Activated naive CD4-positive, alpha-beta T cell treated with Interleukin-2 at 50 U/mL for 16 hours (primary cell): ENCODE measurements around the gene PTCH2.
A peak's percentile ranks its signal among the peaks of the same experiment; 100 is the strongest.

Experiments
- DNase-seq: peaks from one replicate; pipeline ENCODE4 v3.0.0-alpha.2; 2020

PTCH2 gene, protein sequence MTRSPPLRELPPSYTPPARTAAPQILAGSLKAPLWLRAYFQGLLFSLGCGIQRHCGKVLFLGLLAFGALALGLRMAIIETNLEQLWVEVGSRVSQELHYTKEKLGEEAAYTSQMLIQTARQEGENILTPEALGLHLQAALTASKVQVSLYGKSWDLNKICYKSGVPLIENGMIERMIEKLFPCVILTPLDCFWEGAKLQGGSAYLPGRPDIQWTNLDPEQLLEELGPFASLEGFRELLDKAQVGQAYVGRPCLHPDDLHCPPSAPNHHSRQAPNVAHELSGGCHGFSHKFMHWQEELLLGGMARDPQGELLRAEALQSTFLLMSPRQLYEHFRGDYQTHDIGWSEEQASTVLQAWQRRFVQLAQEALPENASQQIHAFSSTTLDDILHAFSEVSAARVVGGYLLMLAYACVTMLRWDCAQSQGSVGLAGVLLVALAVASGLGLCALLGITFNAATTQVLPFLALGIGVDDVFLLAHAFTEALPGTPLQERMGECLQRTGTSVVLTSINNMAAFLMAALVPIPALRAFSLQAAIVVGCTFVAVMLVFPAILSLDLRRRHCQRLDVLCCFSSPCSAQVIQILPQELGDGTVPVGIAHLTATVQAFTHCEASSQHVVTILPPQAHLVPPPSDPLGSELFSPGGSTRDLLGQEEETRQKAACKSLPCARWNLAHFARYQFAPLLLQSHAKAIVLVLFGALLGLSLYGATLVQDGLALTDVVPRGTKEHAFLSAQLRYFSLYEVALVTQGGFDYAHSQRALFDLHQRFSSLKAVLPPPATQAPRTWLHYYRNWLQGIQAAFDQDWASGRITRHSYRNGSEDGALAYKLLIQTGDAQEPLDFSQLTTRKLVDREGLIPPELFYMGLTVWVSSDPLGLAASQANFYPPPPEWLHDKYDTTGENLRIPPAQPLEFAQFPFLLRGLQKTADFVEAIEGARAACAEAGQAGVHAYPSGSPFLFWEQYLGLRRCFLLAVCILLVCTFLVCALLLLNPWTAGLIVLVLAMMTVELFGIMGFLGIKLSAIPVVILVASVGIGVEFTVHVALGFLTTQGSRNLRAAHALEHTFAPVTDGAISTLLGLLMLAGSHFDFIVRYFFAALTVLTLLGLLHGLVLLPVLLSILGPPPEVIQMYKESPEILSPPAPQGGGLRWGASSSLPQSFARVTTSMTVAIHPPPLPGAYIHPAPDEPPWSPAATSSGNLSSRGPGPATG

DNA sequence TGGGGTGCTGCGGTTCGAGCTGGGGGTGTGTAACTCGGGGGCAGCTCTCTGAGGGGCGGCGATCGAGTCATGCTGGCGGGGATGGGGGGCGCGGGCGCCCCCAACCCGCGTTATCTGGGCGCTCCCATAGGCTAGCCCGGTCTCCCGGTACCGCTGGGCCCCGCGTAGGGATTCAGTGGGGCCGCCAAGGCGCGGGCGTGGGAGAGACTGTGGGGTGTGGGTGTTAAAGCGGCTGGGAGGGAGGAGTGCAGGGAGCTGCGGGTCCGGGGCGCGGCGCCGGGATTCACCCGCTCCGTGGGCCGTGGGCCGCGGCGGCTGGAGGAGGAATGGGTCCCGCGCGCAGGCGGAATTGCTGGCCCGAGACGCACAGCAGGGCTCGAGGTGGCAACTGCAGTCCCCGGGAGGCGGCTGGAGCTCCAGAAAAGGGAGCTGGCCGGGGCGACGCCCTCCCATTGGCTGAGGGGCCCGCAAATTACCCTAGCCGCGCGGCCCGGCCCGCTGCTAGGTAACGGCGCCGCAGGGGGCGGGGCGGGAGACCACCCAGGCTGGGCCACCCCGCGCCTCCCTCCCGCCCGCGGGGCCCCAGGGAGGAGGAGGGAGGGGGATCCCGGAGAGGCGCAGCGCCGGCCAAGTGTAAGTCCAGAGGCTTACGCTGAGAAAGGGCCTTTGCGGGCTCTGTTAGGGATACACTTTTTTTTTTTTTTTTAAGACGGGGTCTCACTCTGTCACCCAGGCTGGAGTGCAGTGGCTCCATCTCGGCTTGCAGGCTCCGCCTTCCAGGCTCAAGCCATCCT lies at the start of gene PTCH2:
PTCH2 (minus strand) TSS at position 392 of the 794 bp plus-strand sequence; CDS start at position 71, 321 bp downstream.
- peak; percentile 9 for DNase-seq

DNA sequence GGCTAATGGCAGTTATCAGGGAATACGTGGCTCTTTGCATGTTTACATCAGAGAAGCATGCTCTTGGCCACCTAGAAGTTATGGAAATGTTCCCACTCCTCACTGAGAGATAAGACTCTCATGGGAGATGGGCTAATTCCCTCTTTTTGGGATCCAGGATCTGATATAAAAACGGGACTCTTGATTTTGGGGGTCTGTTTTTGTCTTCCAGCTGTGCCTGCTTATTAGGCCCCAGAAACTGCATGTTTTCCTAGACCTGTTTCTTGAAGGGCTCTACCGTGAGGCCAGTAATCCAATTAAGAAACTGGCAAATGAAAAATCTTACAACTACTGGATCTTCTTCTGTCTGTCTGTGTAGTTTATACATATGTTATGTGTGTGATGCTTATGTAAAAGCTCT lies 47.0 kb upstream of the PTCH2 start:
- DNase-seq = no peak

DNA sequence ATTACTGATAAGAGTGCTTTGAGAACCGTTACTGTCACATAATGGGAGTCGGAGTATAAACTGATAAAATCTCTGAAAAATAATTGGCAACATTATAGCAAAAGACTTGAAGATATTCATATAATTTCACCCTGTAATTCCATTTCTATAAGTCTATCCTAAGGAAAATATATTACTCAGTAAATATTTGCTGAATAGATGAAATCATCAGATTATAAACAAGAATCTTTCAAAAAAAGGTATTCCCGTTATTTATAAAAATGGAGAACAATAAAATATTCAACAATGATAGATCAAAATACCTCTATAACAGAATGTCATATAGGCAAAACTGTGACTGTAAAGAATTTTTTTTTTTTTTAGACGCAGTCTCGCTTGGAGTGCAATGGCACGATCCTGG lies 42.4 kb upstream of the PTCH2 start:
- no peak for DNase-seq

DNA sequence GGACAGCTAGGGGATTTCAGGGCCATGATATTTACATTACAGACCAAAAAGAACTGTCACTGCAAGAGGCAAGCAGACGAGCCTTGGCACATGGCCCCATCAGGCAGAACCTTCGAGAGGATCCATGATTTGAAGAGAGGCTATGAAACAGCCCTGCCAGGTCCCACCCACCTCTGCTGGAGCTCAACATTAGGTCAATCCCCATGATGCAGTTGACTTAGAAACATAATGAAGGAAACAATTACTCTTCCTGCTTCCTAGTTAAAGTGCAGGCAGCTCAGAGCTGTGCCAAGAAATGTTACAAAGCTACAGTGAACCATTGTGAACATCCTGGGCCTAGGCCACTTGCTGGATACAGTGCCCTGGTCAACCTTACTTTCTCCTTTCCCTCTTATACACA lies 41.7 kb upstream of the PTCH2 start:
- DNase-seq = no peak

DNA sequence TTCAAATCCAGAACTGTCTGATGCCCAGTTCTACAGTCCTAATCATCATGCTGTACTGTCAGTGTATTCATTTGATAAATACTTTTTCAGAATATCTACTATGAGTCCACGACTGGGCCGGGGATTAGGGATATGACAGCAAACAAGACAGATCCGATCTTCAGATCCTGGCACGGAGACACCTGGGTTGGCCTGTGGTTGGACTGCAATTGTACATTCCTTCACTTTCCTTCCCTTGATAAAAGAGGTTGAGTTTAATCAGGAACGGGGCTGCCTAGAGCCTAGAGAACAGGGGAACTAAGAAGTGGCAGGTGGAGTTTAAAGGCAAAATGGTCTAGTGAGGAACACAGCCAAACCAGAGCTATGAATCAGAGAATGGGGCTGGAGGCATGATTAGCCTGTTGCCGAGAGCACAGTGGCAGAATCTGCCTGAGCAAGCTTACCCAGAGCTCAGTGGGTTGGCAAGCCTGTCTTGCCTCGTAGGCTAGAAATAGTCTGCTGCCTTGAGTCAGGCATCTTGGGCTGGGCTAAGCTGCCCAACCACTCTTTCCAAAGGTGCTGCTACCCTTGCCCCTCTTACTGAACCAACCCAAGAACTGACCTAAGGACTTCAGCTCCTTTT lies 38.1 kb upstream of the PTCH2 start:
- no peak for DNase-seq

DNA sequence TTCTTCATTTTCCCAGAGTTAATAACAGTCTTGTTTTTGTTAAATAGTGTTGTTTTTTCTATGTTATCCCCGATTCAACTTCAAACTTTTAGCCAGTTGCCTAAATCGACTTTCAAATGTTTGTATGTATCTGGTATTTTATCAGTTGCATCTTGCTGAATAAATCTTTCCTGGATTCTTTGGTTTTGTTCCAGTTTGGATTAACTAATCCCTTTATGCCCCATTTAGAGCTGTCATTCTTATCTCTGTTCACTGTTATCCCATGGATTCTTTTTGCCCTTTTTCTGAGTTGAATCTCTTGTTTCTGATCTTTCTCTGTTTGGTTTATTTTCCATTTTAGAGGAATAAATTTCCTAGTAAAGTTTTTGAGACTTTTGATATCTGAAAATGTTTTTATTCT lies 31.1 kb upstream of the PTCH2 start:
- DNase-seq = no peak

DNA sequence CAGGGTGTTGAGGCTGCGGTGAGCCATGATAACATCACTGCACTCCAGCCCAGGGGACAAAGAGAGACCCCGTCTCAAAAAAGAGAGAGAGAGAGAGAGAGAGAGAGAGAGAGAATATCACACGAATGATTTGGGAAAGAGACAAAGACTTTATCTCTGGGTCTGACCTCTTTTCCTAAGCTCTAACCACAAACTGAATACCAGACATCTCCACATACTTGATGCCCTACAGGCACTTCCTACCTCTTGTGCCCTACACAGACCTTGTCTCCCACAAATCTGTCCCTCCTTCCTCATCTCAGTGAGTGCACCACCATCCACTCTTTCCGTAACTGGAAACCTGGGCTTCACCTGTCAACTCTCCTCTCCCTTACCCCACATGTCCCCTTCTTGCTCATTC lies 27.0 kb upstream of the PTCH2 start:
- DNase-seq = no peak

DNA sequence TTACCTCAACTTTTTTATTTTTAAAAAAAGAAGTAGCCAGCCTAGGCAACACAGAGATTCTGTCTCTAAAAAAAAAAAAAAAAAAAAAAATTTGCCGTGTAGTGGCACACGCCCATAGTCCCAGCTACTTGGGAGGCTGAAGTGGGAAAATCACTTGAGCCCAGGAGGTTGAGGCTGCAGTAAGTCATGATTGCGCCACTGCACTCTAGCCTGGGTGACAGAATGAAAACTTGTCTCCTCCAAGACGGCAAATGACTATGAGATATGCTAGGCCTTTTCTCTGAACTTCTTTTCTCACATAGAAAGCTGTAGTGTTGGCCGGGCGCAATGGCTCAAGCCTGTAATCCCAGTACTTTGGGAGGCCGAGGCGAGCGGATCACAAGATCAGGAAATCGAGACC lies 24.7 kb upstream of the PTCH2 start:
- no peak for DNase-seq

DNA sequence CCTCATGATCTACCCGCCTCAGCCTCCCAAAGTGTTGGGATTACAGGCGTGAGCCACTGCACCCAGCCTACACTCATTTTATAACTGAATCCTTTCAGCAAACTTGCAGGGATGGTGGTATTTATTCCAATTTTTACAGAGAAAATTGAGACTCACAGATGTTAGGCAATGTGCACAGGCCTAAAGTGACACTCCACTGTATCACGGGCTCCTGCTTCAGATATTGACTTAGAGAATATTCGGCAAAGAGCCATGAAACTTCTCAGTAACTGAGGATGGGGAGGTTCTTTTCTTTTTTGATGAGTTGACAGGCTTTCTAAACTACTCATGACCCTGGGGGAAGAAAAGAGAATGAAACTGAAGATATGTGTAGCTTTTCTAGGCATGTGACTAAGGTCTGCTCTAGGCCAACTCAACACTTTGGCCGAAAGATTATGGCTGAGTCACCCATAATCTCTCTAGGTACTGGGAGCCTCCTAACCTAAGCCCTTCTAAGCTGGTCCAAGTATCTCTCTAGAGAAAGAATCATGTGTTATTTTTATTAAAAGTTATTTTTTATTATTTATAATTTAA lies 19.9 kb upstream of the PTCH2 start:
- DNase-seq = no peak

DNA sequence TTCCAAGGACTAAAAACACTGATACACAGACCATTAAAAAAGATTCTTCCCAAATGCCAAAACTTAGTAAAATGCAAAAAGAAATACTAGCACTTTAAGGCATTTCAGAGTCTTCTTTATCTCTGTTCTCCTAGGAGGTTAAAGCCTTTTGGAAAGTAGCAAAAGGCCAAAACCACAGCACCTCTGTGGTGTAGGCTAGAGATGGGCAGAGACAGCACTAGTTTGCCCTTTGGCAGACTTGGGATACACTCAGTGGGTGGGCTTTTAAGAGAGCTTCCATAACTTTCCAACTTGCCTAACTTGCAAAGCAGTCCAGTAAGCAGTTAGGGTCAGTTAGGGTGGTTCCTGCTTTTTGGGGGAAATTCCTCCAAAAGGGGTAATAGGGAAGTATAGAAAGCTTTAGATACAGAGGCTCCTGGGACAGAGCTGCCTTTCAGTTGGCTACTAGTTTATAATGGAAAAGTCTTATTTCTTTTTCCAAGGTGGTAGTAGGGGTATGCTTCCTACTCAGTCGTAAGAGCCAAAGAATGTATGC lies 17.9 kb upstream of the PTCH2 start:
- DNase-seq = no peak

DNA sequence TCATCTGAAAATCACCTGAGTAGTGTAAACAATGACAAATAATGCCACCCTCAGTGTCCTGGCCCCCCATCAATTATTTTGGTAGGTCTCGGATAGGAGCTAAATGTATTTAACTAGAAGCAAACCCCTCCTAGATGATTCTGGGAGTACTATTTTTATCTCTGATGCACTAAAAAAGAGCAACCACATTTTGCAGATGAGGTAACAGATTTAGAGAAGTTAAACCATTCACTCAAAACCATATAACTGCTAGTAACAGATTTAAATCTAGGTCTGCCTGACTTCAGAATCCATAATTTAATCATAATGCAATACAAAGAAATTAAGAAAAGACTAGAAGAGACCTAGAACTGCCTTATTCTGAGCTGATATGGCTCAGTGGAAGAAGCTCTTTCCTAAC lies 17.3 kb upstream of the PTCH2 start:
- no peak for DNase-seq

DNA sequence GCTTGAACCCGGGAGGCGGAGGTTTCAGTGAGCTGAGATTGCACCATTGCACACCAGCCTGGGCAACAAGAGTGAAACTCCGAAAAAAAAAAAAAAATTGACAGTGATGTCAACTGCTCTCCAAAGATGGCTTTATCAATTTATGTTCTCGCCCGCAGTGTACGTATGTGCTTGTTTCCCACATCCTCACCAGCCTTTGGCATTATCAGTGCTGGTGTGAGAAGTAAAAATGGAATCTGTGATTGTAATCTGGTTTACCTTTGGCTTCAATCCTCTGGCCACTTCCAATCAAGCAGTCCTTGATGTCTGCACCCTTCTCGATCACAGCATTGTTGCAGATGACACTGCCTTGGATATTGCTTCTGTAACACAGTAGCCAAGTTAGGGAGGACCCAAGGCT lies 14.4 kb upstream of the PTCH2 start:
- no peak for DNase-seq

DNA sequence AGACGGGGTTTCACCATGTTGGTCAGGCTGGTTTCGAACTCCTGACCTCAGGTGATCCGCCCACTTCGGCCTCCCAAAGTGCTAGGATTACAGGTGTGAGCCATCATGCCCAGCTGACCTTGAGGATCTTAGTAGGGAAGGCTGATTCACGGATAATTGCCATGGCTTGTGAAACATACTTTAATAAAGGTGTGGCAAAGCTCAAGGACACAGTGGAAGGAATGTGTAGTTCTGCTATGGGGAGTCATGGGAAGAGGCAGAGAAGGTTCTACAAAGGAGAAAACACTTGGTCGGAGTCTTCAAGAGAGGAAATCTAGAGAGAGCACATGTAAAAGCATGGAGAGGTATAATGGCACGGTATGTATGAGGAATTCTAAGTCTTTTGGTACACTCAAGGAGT lies 12.7 kb upstream of the PTCH2 start:
- DNase-seq = no peak

DNA sequence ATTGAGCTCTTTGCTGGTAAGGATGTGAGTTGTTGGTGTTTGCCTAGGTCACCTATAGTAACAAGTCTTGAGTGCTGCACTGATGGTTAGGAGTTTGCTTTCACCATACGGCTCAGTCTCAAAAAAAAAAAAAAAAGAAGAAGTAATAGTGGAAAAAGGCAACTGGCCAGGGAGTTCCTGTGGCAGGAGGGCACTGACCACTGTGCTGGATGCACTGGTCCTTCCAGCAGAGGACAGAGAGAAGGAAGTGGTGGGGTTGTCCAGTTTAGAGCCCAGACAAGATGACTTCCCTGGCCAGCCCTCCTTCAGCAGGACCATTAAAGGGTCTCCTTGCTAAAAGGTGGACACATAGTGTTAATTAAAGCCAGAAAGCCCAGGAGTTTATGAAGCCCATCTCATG lies 11.9 kb upstream of the PTCH2 start:
- DNase-seq = no peak

DNA sequence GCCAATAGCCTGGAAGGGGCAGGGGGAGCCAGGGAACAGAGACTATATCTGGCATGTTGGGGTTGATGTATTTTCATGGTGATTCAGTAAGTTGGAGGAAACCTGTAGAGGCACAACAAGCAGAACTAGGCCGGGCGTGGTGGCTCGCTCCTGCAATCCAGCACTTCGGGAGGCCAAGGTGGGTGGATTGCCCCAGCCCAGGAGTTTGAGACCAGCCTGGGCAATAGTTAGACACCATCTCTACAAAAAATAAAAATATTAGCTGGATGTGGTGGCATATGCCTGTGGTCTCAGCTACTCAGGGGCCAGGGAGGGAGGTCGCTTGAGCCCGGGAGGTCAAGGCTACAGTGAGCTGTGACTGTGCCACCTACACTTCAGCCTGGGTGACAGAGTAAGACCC lies 10.1 kb upstream of the PTCH2 start:
- DNase-seq = no peak

DNA sequence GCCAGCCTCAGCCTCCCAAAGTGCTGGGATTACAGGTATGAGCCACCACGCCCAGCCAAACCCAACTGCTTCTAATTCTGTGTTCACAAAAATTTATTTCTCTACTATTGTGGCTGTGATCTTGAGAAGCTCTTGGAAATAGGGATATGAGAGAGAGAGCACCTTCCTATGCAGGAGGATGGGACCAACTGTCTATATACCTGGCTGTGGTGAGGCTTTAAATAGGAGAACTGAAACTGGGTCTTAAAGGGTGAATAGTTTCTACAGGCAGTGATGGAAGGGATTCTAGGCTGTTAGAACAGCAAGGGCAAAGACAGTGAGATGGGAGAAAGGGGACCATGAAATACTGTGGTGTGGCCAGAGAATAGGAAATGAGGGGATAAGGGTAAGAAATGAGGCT lies 8.3 kb upstream of the PTCH2 start:
- DNase-seq = no peak

DNA sequence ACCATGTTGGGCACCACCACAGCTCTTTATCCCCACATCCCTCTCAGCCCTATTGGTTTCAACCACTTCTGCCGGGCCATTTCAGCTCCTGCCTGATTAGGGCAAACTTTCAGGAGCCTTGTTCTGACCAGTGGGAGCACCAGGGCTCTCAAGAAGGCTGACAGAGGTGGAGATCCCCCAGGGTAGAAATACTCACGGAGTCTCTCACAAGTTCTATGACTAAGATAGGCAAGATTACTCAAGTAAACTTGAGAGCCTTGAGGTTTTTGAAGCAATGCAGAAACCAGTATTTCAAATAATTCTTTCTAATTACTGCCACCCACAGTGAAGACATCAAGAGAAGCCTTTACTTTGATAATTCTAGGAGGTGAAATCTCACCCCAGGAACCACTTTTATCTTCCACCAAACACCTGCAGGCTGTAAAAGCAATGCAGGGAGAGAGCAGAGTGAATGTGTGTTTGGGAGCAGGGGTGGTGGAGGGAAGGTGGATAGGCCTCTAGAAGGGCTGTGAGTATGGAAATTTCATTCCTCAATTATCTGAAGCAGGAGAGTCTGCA lies 6.6 kb upstream of the PTCH2 start:
- no peak for DNase-seq

DNA sequence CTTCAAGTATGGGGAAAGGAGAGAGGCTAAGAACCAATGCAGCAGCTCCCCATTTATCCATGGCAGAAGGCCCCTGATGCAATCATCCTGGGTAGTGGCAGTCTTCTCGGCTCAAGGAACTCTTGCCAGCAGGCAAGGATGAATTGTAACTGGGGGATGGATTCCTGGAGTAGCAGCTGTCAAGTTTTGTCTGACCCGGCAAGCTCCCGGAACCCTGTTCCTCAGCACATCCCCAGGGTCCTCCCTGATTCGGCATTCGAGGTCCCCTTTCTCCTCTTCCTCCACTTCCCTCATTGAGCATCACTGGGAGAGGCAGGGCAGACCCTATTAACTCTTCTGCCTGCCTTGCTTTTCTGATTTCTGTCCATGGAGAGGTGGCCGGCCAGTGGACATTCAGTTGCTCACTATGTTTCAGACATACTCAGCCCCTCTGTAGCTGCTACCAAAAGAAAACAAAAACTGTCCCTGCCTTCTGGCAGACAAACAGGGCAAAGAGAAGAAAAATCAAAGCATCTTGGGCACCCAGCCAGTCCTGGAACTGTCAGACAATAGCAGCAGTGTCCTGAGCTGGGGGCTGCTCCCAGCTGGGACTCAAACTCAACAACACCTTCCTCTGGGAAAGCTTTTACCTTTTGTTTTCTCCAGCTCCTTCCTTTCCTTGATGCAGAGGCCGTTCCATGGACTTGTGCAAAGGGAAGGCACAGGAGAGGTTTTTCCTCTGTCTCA lies 5.6 kb upstream of the PTCH2 start:
- DNase-seq = no peak

DNA sequence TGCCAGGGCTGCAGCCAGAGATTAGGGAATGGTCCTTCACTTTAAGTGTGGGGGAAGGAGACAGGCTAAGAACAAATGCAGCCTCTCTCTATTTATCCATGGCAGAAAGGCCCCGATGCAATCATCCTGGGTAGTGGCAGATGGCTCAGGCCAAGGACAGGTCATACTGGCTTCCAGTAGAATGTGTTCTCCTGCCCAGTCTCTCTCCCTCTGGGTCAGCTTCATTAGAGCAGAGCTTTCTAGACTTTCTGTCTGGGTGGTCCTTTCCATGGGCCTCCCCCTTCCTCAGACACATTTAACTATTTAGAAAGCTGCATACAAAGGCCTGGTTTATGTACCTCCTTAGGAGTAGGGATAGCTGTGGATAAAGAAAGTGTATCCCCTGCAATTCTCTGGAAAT lies 4.8 kb upstream of the PTCH2 start:
- no peak for DNase-seq

DNA sequence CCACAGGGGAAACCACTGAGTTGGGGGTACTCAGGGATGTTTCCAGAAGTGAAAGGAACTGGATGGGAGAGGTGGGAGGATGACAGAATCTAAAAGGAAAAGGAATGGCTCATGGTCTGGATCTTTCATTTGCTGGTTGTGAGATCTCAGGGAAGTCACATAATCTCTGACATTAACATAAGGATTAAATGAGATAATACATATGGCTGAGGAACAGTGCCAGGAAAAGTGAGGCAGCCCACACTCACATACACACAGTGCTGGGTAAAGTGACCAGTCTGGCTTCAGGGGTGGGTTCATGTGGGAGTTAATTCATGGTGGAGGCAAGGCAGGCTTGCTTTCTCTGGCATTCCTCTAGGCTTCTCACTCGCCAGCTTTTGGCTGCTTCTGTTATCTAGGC lies 3.9 kb upstream of the PTCH2 start:
- no peak for DNase-seq

DNA sequence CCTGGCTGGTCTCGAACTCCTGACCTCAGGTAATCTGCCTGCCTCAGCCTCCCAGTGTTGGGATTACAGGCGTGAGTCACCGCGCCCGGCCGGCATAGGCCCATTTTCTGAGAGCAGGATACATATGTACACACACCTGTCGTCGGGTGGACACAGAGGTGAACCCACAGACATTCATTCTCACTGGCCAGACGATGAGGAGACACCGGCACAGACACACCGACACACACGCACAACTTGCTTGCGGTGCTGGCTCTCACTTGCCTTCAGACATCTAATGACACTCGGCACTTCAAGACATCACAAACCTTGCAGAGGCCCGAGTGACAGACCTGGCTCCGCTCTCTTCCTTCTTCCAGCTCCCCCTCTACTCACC lies 579 bp downstream of the PTCH2 start:
- no peak for DNase-seq
